ENCODE results near the gene JPH4. TPM values are rescaled to one million over a fixed set of nuclear protein-coding genes. Genes with fewer than 3 reads are reported as not detected.

The JPH4 gene
- total RNA-seq, 1 donor from 2014 or later = 0.06 TPM

DNA sequence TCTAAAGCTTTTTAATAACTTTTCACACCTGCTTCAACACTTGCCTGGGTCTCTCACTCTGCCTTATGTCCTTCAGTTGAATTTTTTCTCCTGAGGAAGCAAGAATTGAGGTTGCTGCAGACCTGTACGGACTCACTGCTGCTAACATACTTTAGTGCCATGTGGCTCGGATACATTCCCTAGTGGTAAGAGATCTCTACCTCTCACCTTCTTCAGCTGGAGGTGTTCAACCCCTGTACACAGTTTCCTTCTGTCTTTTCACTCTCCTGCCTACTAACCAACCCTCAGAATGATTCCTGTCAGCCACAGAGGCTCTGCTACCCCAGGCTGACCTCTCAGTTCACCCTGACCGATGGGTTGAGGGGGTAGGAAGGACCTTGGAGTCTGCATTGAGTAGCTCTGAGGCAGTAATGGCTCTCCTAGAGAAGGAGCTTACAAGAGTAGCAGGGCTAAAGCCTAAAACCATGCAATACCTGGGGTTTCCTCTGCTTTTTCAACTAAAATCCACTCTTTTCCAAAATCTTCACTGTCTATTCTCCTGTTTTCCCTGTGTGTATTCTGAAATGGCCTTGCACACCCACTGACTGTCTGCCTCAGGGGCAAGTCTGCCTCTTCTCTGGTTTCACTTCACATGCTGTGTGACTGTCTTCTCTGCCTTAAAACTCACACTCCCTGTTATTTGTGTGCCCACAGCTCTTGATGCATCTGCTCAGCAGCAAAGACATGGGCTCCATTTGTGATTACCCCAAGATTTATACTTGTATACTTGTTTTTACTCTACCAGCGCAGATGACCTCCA, 43.5 kb upstream of the JPH4 start:
- TF ChIP-seq, protein P1, sequence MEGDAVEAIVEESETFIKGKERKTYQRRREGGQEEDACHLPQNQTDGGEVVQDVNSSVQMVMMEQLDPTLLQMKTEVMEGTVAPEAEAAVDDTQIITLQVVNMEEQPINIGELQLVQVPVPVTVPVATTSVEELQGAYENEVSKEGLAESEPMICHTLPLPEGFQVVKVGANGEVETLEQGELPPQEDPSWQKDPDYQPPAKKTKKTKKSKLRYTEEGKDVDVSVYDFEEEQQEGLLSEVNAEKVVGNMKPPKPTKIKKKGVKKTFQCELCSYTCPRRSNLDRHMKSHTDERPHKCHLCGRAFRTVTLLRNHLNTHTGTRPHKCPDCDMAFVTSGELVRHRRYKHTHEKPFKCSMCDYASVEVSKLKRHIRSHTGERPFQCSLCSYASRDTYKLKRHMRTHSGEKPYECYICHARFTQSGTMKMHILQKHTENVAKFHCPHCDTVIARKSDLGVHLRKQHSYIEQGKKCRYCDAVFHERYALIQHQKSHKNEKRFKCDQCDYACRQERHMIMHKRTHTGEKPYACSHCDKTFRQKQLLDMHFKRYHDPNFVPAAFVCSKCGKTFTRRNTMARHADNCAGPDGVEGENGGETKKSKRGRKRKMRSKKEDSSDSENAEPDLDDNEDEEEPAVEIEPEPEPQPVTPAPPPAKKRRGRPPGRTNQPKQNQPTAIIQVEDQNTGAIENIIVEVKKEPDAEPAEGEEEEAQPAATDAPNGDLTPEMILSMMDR (conservative IDR thresholded peaks at IDR 0.05; ENCODE audit: low read depth, low read length) = no peak
- DNase-seq (ENCODE audit: low read depth) = no peak
- H3K4me3 ChIP-seq (ENCODE audit: low read depth, low read length) = no peak overlapping the region

DNA sequence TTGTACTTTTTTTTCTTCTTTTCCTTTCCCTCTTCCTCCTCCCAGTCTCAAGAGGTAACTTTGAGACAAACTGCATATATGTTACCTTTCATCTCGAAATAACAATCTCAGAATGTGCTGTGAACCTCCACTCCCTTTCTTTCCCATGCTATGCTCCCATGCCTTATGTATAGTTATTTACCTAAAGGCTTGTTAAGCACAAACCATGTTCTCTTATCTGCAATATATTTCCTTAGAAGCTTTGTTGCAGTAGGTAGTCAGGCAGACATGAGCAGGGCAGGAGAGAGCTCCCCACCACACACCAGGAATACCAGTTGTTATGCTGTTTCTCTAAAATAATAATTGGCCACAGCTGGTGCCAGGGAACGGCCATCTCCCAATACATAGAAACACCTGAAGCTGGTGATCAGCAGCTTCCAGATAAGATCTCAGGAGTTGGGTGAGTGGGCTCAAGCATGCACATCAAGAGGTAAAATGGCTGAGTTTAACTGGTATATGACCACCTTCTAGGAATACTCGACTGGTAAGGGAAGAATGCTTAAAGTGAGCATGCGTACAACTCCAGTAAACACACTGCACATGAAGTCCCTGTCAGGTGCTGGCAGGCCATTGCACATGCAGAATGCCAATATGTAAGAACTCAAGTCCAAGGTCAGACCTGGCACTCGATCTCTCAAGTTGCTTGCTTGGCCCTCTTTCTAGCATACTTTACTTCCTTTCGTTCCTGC, 42.8 kb upstream of the JPH4 start:
- TF ChIP-seq, protein P1 (conservative IDR thresholded peaks at IDR 0.05; ENCODE audit: low read depth, low read length) = no peak
- DNase-seq (ENCODE audit: low read depth) = no peak

DNA sequence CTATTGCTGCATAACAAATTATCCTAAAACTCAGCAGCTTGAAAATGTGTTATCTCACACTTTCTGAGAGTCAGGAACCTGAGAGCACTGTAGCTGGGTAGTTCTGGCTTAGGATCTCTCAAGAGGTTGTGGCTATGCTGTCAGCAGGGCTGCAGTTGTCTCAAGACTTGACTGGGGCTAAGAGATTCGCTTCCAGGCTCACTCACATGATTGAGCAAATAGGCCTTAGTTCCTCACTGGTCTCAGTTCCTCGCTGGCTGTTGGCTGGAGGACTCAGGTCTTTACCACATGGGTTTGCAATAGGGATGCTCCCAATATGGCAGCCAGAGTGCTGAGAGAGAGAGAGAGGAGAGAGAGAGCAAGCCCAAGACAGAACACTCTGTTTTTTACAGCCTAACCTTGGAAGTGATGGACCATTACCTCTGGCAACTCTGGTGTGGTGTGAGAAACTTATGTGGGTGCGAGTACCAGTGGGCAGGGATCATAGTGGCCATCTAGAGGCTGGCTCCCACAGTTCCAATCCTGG, 41.6 kb upstream of the JPH4 start:
- TF ChIP-seq, protein P1 (conservative IDR thresholded peaks at IDR 0.05; ENCODE audit: low read depth, low read length) = no peak
- DNase-seq (ENCODE audit: low read depth) = no peak
- H3K4me3 ChIP-seq (ENCODE audit: low read depth, low read length) = no peak overlapping the region

More for the DNA sequence above, 42.8 kb upstream of the JPH4 start:
- H3K4me3 ChIP-seq (ENCODE audit: low read depth, low read length) = no peak overlapping the region

DNA sequence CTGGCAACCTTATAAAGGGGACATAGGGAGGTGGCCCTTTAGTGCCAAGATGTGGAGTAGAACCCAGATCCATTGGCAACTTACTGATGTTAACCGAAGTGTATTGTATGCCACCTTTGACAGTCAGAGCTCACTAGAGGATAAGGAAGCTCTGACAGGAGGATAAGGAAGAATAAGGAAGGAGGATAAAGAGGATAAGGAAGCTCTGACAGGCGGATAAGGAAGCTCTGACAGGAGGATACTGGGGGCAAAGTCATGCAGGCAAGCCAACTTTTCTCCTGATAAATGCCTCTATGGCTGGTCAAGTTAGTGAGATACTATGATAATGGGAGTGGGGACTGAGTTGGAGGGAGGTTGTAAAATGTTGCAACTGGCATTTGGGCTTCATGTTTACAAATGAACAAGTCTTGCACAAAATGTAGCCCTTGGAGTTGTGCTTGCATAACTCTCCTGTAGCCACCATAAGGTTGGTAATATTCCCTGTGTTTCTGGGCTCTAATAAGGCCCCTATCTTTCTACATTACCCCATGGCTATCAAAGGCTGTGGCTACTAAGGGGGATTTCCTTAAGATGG, 39.9 kb upstream of the JPH4 start:
- DNase-seq (ENCODE audit: low read depth) = no peak
- H3K4me3 ChIP-seq (ENCODE audit: low read depth, low read length) = no peak overlapping the region
- TF ChIP-seq, protein P1 (conservative IDR thresholded peaks at IDR 0.05; ENCODE audit: low read depth, low read length) = no peak

DNA sequence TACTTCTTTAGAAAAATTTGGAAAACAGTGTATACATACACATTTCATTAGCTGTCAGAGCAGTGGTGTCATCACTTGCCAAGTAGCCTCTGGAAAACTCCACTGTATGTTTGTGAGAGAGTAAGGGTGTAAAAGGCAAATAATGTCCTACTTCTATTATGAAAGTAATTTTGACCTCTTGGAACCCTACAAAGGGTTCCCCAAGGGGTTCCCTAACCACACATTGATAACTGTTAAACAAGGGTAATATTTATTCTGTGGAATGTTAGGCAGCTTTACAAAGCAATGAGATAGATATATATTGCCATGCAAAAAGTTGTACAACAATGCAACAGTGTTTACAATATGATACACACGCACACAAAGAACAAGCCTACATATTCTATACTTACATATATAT, 38.9 kb upstream of the JPH4 start:
- TF ChIP-seq, protein P1 (conservative IDR thresholded peaks at IDR 0.05; ENCODE audit: low read depth, low read length) = no peak
- no peak overlapping the region for H3K4me3 ChIP-seq (ENCODE audit: low read depth, low read length)
- no peak for DNase-seq (ENCODE audit: low read depth)

DNA sequence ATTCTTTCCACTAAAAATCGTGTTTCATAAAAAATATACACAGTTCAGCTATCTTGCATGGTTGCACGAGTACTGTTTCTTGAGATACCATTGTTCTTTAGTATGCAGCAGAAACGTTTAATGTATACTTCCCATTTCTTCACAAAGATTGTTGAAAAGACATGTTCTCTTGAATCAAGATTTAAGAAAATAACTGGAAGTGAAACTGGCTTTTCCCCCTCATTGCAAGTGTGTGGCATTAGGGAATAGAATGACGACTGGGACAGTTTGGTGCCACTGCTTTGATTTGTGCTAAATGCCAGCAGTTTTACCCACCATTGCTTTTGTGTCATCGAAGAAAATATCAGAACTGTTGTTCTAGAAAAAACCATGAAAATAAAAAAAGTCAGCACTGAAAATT, 37.3 kb upstream of the JPH4 start:
- H3K4me3 ChIP-seq (ENCODE audit: low read depth, low read length) = no peak overlapping the region
- TF ChIP-seq, protein P1 (conservative IDR thresholded peaks at IDR 0.05; ENCODE audit: low read depth, low read length) = no peak

More for the DNA sequence above, 37.3 kb upstream of the JPH4 start:
- DNase-seq (ENCODE audit: low read depth) = no peak
